Thyroid gland (tissue), 4 donors: ENCODE data around the gene GET4.

Experiments used
- POLR2A ChIP-seq, 2 donors: fragments of 450-650 bp; IDR thresholded peaks; one replicate each; pipeline ENCODE4 v1.6.1; 2017; ENCODE audit warnings: antibody characterized with exemption in 2 of 2, mild to moderate bottlenecking in 2 of 2, moderate library complexity in 1 of 2
- TF ChIP-seq, protein P1 (sequence below), 6 experiments: fragments of 200-600 bp in 3 of 6; fragments of 450-650 bp in 3 of 6; sonication (generic) in 3 of 6; IDR thresholded peaks; one replicate each; pipeline ENCODE4 v1.5.1; 2016 to 2019; ENCODE audit warnings: antibody characterized with exemption in 6 of 6, mild to moderate bottlenecking in 2 of 6, inconsistent platforms in 1 of 6, moderate library complexity in 1 of 6

DNA sequence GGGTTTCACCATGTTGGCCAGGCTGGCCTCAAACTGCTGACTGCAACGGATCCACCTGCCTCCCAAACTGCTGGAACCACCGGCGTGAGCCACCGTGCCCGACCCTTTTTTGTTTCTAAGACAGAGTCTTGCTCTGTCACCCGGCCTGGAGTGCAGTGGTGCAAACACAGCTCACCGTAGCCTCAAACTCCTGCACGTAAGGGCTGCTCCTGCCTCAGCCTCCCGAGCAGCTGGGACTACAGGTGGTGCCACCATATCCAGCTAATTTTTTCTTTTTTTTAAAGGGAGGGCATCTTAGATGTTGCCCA is 41.7 kb downstream of the GET4 start:
- TF ChIP-seq, protein P1, sequence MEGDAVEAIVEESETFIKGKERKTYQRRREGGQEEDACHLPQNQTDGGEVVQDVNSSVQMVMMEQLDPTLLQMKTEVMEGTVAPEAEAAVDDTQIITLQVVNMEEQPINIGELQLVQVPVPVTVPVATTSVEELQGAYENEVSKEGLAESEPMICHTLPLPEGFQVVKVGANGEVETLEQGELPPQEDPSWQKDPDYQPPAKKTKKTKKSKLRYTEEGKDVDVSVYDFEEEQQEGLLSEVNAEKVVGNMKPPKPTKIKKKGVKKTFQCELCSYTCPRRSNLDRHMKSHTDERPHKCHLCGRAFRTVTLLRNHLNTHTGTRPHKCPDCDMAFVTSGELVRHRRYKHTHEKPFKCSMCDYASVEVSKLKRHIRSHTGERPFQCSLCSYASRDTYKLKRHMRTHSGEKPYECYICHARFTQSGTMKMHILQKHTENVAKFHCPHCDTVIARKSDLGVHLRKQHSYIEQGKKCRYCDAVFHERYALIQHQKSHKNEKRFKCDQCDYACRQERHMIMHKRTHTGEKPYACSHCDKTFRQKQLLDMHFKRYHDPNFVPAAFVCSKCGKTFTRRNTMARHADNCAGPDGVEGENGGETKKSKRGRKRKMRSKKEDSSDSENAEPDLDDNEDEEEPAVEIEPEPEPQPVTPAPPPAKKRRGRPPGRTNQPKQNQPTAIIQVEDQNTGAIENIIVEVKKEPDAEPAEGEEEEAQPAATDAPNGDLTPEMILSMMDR (IDR thresholded peaks at IDR 0.05), result no peak
- no peak for TF ChIP-seq POLR2A (IDR thresholded peaks at IDR 0.05)
